ELF-1 (cell line): ENCODE data around the gene SEMA3A.

Source experiments
- DNase-seq: peaks from one replicate; pipeline ENCODE4 v3.0.0-alpha.2; 2016; ENCODE audit warnings: low read depth, low spot score

SEMA3A gene

DNA sequence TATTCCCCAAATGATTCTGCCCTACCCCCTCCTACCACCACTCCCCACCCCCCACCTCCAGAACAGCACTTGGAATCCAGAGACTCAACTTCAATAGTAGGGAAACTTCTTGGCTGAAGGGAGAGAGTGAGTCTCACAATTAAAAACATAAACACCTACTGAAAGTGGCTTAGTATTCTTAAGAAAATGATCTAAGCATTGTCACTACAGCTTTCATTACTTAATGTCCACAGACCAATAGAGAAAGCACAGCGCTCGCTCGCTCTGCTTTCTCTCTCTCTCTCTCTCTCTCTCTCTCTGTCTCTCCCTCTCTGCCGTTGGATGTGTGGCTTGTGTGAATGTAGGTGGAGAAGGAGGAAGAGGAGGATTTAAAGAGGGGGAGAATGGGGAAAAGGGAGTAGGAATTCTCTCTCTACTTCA lies 1.5 kb upstream of the SEMA3A start:
- peak; percentile 65 for DNase-seq

DNA sequence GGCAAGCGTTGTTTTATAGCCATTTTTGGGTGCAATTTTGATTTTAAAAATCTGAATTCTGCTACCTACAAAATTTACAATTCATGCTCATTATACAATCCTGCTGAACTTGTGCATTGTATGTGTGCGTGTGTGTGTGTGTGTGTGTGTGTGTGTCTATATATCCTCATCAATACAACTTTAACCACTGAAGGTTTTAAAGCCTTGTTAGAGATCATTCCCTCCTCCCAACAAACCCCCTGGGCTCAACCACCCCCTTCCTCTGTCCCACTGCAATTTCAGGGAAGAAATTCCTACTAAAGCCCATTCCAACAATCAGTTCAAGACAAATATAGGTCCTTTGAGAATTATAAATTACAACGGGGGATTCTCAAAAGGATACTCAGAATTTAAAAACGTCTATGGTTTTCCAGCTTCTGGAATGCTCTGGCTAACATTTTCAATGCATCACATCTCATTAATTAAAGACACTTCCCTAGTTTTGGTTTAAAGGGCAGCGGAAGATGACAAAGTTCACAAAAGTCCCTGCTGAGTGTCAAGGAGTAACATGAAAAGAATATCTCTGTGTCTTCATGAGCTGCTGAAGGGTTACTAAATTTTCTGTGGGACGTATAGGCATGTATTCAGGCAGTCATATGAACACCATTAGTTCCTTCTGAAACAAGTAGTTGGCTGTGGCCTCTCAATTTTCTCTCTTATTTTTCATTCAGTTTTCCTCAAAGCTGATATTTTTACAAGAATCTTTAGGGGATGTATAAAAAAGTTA lies 889 bp upstream of the SEMA3A start:
- peak; percentile 28 for DNase-seq

DNA sequence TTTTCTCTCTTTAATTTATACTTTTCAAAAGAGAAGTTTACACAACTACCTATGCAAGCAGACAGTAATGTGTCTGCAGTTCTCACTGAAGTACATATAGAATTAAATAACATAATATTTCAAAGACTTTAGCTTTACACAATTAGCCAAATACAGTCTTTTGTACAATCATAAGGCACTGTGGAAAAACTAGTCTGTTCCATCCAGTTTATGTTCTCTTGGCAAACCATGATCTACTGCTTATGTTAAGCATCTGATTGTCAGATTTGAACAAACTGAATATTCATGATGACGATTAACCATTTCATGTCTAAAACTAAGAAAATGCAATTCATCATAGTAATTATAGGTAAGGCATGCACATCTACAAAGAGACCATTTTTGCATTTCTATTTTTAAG lies 842 bp downstream of the SEMA3A start:
- DNase-seq = no peak

- DNase-seq = no peak
Observed at GRCh38 chr7:84191842-84192241, 2.7 kb downstream of the SEMA3A start.

DNA sequence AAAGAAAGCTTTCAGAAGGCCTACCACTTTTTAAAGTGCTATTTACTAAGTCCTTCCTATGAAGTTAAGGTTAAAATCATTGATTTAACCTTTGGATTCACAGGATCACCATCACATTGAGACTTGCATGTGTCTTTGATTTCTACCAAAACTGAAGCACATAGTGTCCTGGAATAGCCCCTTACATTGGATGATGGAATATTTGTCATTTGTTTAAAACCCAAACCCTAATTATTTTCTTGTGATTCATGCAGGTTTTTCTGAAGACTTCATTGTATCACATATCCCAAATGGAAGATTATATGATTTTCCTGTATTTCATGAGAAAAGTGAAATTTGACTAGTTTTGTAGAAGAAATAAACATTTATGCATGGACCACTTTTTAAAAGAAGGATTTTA lies 3.3 kb downstream of the SEMA3A start:
- DNase-seq = no peak

DNA sequence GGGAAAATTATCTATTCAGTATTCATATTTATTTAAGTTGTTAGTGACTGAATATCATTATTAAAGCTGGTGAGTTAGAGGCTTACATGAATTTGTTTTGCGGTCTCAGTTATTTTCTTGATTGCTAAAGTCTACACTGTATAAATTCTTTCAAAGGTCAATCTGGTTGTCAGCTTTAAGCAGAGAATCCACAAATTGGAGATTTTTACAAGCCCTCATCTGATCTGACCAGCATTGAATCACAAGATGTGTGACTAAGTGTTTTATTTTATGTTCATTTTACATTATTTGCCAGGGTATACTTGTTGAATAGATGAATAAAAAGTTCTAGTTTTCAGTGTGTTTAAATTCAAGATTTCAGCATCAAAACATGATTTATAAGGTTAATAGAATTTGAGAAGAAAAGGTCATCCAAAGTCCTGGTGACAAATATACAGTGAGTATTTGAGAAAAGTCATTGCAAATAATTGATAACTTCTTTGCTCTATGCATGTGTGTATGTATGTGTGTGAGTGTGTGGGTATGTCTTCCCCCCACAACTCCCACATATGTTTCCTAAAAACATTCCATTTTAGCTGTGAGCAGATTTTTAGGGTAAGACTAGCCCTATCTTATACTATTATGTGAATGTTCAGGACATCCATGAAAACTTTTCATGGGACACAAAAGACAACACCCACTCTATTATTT lies 4.4 kb downstream of the SEMA3A start:
- no peak for DNase-seq

GRCh38 chr7:84188786-84189405 lies 5.7 kb downstream of the SEMA3A start:
- DNase-seq = no peak

- no peak for DNase-seq
Observed at GRCh38 chr7:84187813-84188510, 6.6 kb downstream of the SEMA3A start.

DNA sequence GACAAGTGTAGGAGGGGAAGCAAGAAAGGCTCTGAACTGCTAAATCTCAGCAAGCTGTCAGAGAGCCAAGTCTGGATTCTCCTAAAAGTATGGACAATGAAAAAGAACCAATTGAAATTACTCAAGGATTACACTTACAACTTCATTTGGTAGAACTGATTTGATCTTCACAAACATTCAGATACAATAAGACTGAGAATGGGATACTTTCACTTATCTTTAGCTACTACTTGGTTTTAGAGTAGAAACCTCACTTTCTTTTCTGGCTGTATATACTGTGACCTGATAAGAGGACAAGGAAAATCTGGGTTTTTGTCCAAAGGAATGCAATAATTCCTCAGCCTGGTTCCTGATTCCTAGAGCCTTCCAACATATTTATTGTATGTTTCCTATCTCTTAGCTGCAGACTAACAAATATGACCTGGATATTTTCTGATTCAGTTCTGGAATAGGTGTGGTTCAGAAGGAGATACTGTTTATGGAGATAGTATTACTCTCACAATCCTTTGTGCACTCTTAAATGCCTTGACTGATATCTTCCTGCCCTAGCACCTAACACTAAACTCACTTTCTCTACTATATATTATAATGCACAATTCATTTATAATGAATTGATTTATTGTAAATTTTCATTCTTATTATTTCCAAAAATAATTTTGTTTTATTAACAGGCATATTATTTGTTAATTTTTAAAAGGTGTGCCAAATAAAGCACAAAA lies 7.3 kb downstream of the SEMA3A start:
- no peak for DNase-seq

DNA sequence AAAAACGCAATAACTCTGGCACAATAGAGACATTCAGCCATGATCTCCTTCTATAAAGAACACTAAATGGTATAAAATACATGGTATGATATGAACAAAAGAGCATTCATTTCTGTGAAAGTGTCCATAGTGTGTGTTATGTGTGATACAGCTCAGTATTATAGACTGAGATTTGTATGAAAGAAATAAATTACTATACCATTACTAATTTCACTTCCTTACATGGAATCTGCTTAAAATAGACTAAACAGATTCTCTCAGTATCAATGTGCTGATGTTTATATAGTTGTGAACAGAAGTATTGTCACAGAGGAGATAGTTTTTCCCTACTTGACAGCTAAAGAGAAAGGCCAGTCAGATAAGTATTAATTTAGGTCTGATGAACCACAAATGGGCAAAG lies 10.8 kb downstream of the SEMA3A start:
- DNase-seq = no peak

DNA sequence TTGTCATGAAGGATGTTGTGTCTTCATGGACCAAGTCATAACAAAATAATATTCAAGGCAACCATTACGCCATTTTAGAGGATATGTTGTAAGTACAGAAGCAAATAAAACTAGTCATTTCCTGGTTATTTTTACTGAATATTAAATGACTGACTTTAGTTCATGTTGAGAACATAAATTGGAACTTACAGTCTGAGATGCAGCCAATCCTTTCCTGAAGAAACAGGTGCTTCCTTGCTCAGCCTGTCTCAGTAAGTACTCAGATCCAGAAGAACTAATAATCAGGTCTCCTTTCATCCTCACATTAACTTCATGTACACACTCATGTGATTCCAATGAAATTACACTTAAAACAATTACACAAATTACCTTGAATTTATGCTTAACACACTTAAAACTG lies 12.3 kb downstream of the SEMA3A start:
- no peak for DNase-seq

- no peak for DNase-seq
Observed at GRCh38 chr7:84181628-84182027, 13.0 kb downstream of the SEMA3A start.

DNA sequence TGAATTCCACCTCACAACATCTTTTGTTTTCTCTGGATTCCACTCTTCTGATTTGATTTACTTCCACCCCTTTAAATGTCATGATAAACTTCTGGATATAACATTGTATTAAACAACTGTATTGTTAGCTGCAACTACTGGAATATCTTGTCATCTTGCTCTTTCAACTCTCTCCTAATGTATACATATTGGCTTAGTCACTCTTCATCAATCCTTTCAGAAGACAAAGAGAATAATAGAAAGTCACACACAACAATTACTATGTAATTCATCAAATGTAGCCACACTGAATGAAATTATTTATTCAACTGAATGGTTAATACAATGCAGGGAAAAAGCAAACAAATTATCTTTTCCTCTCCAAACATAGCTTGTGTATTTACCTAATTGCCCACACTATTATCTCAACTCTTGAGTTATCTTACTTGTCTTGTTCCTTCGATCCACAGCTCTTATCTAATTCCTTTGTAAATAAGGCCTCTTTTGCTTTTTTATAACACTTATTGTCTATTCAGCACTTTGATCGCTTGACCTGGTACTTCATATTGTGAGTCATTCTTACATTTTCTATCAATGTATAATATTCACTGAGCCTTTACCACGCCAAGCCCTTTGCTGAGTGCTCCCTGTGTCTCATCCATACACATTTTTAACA lies 16.7 kb downstream of the SEMA3A start:
- DNase-seq = no peak

DNA sequence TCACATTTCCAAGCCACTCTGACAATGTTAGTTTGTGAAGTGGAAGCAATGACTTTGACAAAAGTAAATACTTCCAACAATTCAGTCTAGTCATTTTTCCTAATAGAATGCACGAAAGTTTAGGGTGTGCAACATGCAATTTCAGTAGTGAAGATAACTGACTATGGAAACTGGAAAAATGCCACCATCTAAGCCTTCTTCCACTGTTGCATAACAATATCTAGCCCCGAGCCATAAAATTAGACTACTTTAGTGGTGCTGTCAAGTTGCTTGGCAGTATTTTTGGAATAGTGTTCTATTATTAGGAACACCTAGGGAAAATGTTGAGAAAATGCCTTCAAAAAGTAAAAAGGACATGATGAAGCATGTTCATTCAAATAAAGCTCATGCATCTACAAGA lies 17.9 kb downstream of the SEMA3A start:
- no peak for DNase-seq

DNA sequence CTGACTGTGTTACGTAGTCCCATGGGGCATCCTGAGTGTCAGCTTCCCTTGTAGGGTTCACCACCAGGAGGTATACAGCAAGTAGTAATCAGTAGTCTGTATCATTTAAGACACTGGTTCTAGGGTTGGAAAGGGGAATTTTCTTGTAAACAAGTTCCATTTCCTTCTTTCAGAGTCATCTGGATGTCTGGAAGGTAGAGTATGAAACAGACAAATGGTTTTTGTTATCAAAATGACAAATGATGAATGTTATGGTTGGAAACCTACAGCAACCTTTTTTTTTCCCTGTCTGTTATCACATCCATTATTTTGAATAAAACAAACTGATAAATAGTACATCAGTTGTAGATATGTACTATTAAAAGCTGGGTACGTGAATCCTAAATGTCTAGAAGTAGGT lies 19.1 kb downstream of the SEMA3A start:
- DNase-seq = no peak

DNA sequence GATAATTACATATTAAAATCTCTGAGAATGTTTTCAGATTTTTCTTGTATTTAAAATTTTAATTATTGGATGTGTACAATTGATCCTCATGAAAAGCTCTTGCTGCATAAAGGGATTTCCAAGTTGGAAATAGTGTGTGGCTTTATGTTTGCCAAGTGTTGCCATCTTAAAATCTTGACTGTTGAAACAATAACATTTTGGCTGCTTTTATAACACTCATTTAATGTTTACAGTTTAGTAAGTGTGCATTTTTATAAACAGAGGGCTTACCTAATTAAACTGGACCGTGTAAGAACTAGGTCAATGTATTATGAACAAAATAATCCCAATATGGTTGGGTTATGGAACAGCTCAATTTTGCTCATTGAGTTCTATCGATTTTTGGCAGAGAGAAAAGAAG lies 23.9 kb downstream of the SEMA3A start:
- DNase-seq = no peak

GRCh38 chr7:84162584-84162983 lies 32.0 kb downstream of the SEMA3A start:
- DNase-seq = no peak

DNA sequence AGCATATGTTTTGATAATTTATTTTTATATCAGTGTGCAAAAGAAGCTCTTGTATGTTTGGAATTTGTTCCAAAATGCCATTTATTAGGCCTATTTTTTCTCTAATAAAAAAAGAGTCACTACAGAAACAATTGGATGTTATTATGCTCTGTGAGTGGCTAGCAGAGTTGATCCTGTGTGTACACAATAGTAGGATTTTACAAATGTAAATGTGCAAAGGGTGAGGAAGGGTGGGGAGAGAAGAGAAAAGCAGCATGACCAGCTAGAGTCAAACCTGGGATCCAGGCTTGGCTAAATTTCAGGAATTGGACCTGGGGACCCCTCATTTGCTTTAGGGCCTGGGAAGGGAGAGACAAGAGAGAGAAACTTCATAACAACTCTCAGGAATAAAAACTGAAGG lies 32.5 kb downstream of the SEMA3A start:
- DNase-seq = no peak

GRCh38 chr7:84161398-84161797 lies 33.2 kb downstream of the SEMA3A start:
- DNase-seq = no peak

DNA sequence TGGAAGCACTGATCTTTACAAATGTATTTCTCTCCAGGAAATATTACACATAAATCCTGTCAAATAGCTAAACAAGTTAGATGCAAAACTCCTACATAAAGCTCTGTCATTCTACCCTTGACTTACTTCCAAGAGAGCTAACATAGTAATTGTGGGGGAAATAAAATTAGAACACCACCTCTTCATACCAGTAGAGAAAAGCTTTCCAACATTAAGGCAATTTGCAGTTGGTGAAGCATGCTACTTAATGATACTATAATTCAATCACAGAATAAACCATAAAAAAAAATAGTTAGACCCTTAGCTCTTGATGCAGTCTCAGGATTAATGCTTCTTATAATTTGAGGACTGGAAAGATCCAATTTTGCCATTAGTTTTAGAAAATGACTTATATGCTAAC lies 35.2 kb downstream of the SEMA3A start:
- no peak for DNase-seq

- no peak for DNase-seq
Observed at GRCh38 chr7:84157171-84157570, 37.4 kb downstream of the SEMA3A start.
